Heart left ventricle (tissue), 16 donors: ENCODE measurements around the gene CORO6. TPM values are rescaled to one million over a fixed set of nuclear protein-coding genes. Genes with fewer than 3 reads are reported as not detected.

Source experiments
- ATAC-seq, 4 donors: fragments of 200-7000 bp; cut with Tn5 transposase; one replicate each; pipeline ENCODE4 v1.9.1; 2020 to 2022; ENCODE audit warnings: moderate library complexity in 4 of 4, mild to moderate bottlenecking in 3 of 4, moderate number of reproducible peaks in 1 of 4
- DNase-seq, 5 donors: peaks; one replicate each; pipeline ENCODE4 v3.0.0-alpha.2; 2020
- H3K27ac ChIP-seq, 12 donors: fragments of 200-600 bp; sonication (generic) in 4 of 12; one replicate each; pipeline versions ENCODE4 v1.5.0 to v1.8.0; 2016 to 2022; ENCODE audit warnings: mild to moderate bottlenecking in 2 of 12
- H3K27me3 ChIP-seq, 9 donors: fragments of 200-600 bp; sonication (generic) in 2 of 9; one replicate each; pipeline versions ENCODE4 v1.5.1 to v1.8.0; 2016 to 2022; ENCODE audit warnings: mild to moderate bottlenecking in 3 of 9
- H3K36me3 ChIP-seq, 9 donors: fragments of 200-600 bp; sonication (generic) in 2 of 9; one replicate each; pipeline versions ENCODE4 v1.5.0 to v1.8.0; 2018 to 2022; ENCODE audit warnings: mild to moderate bottlenecking in 2 of 9
- H3K4me1 ChIP-seq, 12 donors: fragments of 200-600 bp; sonication (generic) in 4 of 12; one replicate each; pipeline versions ENCODE4 v1.5.0 to v1.8.0; 2016 to 2022; ENCODE audit warnings: mild to moderate bottlenecking in 3 of 12
- H3K4me3 ChIP-seq, 12 donors: fragments of 200-600 bp; sonication (generic) in 4 of 12; one replicate each; pipeline versions ENCODE4 v1.5.0 to v1.8.0; 2017 to 2022; ENCODE audit warnings: mild to moderate bottlenecking in 9 of 12, moderate library complexity in 4 of 12
- H3K9me3 ChIP-seq, 12 donors: fragments of 200-600 bp; sonication (generic) in 4 of 12; one replicate each; pipeline versions ENCODE4 v1.5.0 to v1.8.0; 2016 to 2022; ENCODE audit warnings: mild to moderate bottlenecking in 1 of 12
- POLR2A ChIP-seq, 2 donors: fragments of 450-650 bp; IDR thresholded peaks; one replicate each; pipeline ENCODE4 v1.6.1; 2017; ENCODE audit warnings: antibody characterized with exemption in 2 of 2, mild to moderate bottlenecking in 2 of 2, moderate library complexity in 2 of 2
- WGBS, 4 donors: extraction: QIAGEN DNeasy Blood & Tissue Kit in 2 of 4; methylation state at CpG; one replicate each; pipeline versions ENCODE4 v1.1.5 to v1.1.7; 2013 to 2018; 5-methylcytosine and 5-hydroxymethylcytosine counted together
- intact Hi-C, 10 donors: fragments of 100-400 bp; cut with DNase I; formaldehyde crosslinking; loops; one replicate each; pipeline versions ENCODE4 v1.11.1 to v1.14.2; 2022
- polyA plus RNA-seq, 2 donors: library from polyadenylated mRNA; stranded (reverse); fragments of 200-250 nt; gene quantifications; one replicate each; pipeline ENCODE4 v1.2.3, GENCODE V29; 2013
- total RNA-seq, 9 donors: library from RNA; depleted of rRNA in 2 of 9; stranded (reverse); fragments of >200 nt in 2 of 9; fragmentation: NEBNext Ultra II Directional in 3 of 9; extraction: Animal tissue kit (Norgen Biotek cat#: 25700) in 3 of 9; gene quantifications; one replicate each; pipeline versions ENCODE4 v1.1.0 to v1.2.4, GENCODE V29; 2016 to 2023
- TF ChIP-seq, protein P1 (sequence below), 12 donors: fragments of 200-600 bp; sonication (generic) in 4 of 12; IDR thresholded peaks; one replicate each; pipeline versions ENCODE4 v1.5.0 to v1.8.0; 2018 to 2022; ENCODE audit warnings: antibody characterized with exemption in 12 of 12, mild to moderate bottlenecking in 5 of 12
- donor health status: ischemic (EF 13 %, LVEDD 7.1; RV severe dilation, severe dysfunction).
- donor health status: healthy with polysubstance abuse.
- donor health status: DM: no; HTN: yes; CAD: no.
- donor health status: DM: no; HTN: no; CAD: no.
- donor health status: ischemic (EF 25% LVEDD 6.9; RV normal size, moderate dysfunction).
- donor health status: ischemic (EF 25% LVEDD 5.7; RV mildly dilated, moderate dysfunction).
- donor health status: healthy.
- donor health status: DM: yes; HTN: yes; CAD: no.
- donor health status: ischemic (EF 35%, LVEDD 5.7; RV mildly dilated, moderate dysfunction).
- donor health status: nonischemic (EF 11% LVEDD 7.7; RV severe dilation, severe dysfunction).
- donor health status: DM: yes; HTN: yes; CAD: no.
- donor health status: PGD.
- donor health status: ischemic (EF 29% LVEDD 5.4; RV normal size, mild dysfunction).
- donor health status: nonischemic (EF 23%, LVEDD 6.1; RV moderate dilation, normal function).

Gene CORO6
- total and polyA plus RNA-seq, 11 donors, result 50.7 to 115 (median 95.5) TPM

DNA sequence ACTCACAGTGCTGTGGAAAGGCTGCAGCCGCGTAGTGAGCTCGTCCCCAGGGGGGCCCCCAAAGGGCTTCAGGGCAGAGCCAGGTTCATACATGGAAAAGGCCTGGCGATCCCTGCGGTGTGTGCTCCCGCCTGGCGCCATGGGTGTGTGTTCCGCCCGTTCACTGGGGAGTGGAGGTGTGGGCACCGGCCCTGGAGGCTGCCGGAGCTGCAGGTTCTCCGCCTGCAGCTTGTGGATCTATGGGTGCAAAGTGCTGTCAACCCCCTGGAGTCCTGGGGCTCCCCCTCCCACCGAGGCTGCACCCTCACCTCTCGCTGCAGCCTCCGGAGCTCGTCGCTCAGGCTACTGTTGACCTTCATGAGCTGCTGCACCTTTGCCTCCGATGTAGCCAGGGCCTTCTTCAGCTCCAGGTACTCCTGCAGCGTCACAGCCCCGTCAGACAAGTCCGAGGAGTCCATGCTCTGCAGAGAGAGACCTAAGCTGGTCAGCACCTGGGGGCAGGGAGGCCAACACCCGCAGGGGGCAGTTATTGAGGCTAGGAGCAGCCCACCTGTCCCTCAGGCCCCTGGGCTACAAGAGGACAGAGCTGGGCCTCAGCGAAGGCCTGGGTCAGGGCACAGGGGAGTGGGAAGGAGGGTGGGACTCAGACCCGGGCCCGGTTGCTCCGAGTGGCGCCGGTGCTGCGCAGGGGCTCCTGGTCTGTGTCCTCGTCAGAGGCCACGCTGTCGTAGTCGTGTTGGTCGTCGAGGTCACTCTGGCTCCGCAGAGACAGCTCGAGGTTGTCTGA, 46.3 kb downstream of the CORO6 start:
- no peaks in the 10 kb centered on the region for H3K9me3 ChIP-seq
- H3K4me1 ChIP-seq, result peaks cover 5 to 42% (median 23%) of the 10 kb centered on the region in 12 donors
- H3K27me3 ChIP-seq, result no peaks in the 10 kb centered on the region
- no peak for ATAC-seq
- DNase-seq, result peak in 4 of 5 donors; percentile 8 to 49 (median 18)
- peaks cover 0 to 79% (median 73%) of the 10 kb centered on the region in 9 donors for H3K36me3 ChIP-seq
- TF ChIP-seq, protein P1, sequence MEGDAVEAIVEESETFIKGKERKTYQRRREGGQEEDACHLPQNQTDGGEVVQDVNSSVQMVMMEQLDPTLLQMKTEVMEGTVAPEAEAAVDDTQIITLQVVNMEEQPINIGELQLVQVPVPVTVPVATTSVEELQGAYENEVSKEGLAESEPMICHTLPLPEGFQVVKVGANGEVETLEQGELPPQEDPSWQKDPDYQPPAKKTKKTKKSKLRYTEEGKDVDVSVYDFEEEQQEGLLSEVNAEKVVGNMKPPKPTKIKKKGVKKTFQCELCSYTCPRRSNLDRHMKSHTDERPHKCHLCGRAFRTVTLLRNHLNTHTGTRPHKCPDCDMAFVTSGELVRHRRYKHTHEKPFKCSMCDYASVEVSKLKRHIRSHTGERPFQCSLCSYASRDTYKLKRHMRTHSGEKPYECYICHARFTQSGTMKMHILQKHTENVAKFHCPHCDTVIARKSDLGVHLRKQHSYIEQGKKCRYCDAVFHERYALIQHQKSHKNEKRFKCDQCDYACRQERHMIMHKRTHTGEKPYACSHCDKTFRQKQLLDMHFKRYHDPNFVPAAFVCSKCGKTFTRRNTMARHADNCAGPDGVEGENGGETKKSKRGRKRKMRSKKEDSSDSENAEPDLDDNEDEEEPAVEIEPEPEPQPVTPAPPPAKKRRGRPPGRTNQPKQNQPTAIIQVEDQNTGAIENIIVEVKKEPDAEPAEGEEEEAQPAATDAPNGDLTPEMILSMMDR (IDR thresholded peaks at IDR 0.05), result no peak
- no peak for TF ChIP-seq POLR2A (IDR thresholded peaks at IDR 0.05)
- no peak overlapping the region for H3K27ac ChIP-seq
- WGBS, 4 donors, result 91 to 95% (median 94%) methylated on average over 24 to 37 of the region's 37 CpGs
- intact Hi-C loops, result loop anchor here in 2 of 10 donors (5.0 to 10.0 kb wide), 2 partner anchors 36 to 518 kb away; no protein-coding TSS in a partner anchor
- no peak overlapping the region for H3K4me3 ChIP-seq

DNA sequence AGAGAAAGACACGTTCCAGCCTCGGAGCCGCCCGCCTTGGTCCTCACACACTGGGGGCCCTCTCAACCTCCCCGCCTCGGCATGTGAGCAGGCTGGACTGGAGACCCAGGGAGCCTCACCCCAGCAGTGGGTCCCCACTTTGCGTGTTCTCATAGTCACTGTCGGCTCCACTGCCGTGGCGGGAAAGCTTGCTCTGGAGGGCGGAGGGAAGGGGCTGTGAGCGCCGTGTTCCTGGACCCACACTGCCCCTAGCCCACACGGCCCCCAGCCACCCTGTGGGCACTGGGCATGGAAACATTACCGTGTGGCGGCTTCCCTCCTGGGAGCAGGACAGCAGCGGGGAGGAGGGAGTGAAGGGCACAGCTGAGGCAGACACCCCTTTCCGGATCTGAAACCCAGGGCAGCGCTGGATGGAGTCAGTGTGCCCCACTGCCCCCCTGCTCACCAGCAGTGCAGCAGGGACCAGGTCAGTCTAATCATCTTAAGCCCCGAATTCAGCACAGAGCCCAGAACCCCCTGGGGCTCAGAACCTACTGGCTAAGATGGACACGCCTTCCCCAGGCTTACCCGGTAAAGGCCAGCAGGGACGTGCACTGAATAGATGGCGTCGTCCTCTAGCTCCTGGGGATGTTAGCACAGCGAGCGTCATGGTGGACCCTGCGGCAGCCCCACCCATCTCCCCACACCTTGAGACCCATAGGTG, 47.0 kb downstream of the CORO6 start:
- H3K4me1 ChIP-seq, result peaks cover 5 to 45% (median 26%) of the 10 kb centered on the region in 12 donors
- peak in 3 of 5 donors; percentile 12 to 18 (median 15) for DNase-seq
- intact Hi-C loops, result loop anchor here in 2 of 10 donors (5.0 to 10.0 kb wide), 2 partner anchors 37 to 519 kb away; no protein-coding TSS in a partner anchor
- H3K27me3 ChIP-seq, result no peaks in the 10 kb centered on the region
- H3K9me3 ChIP-seq, result no peaks in the 10 kb centered on the region
- TF ChIP-seq, protein P1 (IDR thresholded peaks at IDR 0.05), result no peak
- no peak for TF ChIP-seq POLR2A (IDR thresholded peaks at IDR 0.05)
- peaks cover 0 to 71% (median 66%) of the 10 kb centered on the region in 9 donors for H3K36me3 ChIP-seq
- 88 to 91% (median 89%) methylated on average over 17 to 28 of the region's 28 CpGs for WGBS, 4 donors
- no peak overlapping the region for H3K27ac ChIP-seq
- no peak overlapping the region for H3K4me3 ChIP-seq
- no peak for ATAC-seq

DNA sequence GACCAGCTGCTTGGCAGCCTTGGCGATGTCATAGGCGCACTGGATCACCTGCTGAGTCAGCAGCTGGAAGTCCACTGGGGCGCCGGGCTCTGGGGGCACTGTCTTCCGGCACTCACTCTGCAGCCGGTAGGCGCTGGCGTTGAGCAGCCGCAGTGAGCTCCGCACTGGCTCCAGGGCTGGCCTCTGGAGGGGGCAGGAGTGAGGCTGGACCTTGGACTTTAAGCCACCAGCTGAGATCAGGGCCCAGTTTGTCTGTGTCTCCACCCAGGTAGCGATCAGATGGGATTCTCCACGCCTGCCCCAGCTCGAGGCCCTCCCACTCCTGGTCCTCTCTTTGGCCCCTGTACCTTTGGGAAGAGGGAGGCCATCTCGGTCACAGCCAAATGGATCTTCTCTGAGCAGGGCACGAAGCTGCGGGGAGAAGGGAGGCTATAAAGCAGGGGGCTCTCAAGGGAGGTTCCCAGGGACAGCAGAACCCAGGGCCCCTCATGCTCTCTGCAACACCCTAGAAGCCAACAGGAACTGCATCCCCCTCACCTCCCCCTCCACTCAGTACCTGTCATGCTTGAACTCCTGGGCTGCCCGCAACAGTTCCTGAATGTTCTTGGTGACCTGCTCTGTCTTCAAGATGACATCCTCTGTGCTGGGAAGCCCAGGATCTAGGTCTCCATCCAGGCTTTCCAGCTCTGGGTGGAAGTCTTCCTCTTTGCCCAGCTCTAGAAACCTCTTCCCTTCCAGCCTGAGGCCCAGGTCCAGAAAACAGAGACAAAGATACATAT, 47.8 kb downstream of the CORO6 start:
- 86 to 95% (median 88%) methylated on average over 12 to 17 of the region's 17 CpGs for WGBS, 4 donors
- Histone ChIP-seq H3K27ac (no peak overlapping the region), H3K36me3 (peaks cover 0 to 68% (median 62%) of the 10 kb centered on the region in 9 donors), H3K4me1 (peaks cover 5 to 43% (median 21%) of the 10 kb centered on the region in 12 donors), H3K4me3 (no peak overlapping the region), H3K27me3 (no peaks in the 10 kb centered on the region), H3K9me3 (no peaks in the 10 kb centered on the region)
- TF ChIP-seq POLR2A (IDR thresholded peaks at IDR 0.05), result no peak
- TF ChIP-seq, protein P1 (IDR thresholded peaks at IDR 0.05), result no peak
- intact Hi-C loops, result loop anchor here in 2 of 10 donors (5.0 to 10.0 kb wide), 2 partner anchors 37 to 520 kb away; no protein-coding TSS in a partner anchor
- DNase-seq (peak in 3 of 5 donors; percentile 15 to 22 (median 18)), ATAC-seq (no peak)
